GM19452 (cell line): ENCODE results near the gene C19orf44.
"Not testable (repeated sequence)": the region's sequence is repeated elsewhere in the genome, so short reads cannot be mapped to it uniquely, and the experiment has no call there.

ENCODE experiments used
- ATAC-seq: cut with Tn5 transposase; IDR thresholded peaks from one replicate; pipeline ENCODE4 v1.9.1; 2021; ENCODE audit not compliant: unreplicated experiment

The C19orf44 gene

DNA sequence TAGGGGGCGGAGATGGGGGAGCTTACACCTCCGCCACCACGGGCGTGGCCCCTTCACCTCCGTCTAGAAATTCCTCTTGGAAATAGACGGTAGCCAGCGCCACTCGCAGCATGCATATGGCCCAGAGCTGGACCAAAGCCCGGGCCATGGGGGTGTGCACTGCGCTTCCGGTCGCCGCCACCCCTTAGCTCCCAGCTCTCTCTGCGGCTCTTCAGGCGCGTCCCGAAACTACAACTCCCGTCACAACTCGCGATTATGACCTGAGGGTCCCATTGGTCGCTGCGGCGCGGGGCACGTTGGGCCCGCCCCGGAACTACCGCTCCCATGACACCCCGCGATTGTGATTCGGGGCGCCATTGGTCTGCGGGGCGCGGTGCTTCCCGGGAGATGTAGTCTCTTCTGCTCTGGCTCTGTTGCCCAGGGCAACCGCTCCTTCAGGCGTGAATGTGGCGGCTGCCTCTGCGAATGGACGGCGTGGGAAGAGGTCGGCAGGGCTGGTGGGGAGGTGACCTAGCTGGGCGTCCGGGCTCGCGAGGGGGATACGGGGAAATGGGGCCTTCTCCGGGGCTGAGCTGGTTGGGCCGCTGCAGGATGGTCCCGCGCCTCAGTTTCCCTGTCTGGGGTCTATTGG, at the start of gene C19orf44, which contains the start of gene CALR3:
TSS of gene C19orf44 (plus strand) at position 413 of the 631 bp plus-strand sequence. CDS start 4,399 bp downstream, outside the sequence.
TSS of gene CALR3 (minus strand) at position 186 of the 631 bp plus-strand sequence. CDS start at position 148, 38 bp downstream.
- ATAC-seq: peak; percentile 95

DNA sequence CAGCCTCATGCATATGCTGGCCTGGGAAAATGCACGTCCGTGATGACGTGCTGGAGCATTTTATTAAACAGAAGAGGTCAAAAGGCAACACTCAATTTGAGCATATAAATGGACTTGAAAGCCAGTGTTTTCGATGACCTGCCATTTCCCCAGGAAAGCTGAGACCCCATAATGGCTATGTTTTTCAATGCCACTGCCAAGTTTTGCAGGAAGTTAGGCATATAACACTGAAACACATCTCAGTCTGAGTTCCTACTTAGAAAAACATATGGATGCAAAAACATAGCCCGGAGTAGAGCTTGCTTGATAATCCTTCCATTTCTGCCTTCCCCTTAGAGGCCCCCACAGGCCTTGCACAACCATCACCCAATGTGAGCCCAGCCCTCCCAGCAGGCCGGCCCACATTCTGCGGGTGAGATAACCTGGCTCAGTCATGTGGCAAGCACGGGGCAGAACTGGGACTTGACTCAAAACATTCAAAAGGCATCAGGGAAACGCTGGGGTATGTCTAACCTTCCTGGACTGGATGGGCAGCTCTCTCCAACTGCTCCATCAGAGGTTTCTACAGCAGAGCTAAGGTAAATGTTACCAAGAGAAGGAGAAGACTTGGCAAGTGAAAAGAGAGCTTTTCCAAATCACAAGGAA, 49.3 kb upstream of the C19orf44 start:
- no peak for ATAC-seq

DNA sequence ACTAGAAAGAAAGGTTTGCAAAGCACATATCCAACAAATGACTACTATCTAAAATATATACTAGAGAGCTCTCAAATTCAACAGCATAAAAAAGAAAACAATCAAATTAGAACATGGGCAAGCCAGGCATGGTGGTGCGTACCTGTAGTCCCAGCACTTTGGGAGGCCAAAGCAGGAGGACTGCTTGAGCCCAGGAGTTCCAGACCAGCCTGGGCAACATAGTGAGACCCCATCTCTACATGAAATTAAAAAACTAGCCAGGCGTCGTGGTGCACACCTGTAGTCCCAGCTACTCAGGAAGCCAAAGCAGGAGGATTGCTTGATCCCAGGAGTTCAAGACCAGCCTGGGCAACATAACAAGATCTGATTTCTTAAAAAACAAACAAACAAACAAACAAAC, 47.3 kb upstream of the C19orf44 start:
- not testable (repeated sequence) for ATAC-seq

DNA sequence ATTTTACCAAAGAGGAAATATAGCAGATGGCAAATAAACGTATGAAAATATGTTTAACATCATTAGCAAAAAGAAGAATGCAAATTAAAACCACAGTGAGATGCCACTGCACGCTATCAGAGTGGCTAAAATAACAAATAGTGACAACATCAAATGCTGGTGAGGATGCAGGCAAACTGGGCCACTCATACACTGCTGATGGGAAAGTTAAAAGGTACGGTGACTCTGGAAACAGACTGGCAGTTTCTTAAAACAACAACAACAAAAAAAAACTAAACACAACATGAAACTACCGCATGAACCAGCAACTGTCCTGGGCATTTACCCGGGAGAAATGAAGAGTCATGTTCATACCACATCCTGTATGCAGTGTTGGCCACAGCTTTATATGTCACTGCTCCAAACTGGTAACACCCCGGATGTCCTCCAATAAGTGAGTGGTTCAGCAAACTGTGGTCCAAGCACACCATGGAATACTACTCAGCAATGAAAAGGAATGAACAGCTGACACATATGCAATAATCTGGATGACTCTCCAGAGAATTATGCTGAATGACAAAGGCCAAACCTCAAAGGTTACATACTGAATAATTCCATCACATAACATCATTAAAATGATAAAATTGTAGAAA, 46.7 kb upstream of the C19orf44 start:
- ATAC-seq: peak; percentile 50

DNA sequence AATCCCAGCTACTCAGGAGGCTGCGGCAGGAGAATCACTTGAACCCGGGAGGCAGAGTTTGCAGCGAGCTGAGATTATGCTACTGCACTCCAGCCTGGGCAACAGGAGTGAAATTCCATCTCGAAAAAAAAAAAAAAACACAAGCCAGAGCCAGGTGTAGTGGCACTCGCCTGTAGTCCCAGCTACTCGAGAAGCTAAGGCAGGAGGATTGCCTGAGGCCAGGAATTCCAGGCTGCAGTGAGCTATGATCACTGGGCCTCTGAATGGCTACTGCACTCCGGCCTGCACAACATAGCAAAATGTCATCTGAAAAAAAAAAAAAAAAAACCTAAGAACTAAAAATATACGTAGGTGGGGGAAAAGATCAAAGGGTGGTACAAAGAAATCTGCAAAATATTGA, 43.9 kb upstream of the C19orf44 start:
- no peak for ATAC-seq

DNA sequence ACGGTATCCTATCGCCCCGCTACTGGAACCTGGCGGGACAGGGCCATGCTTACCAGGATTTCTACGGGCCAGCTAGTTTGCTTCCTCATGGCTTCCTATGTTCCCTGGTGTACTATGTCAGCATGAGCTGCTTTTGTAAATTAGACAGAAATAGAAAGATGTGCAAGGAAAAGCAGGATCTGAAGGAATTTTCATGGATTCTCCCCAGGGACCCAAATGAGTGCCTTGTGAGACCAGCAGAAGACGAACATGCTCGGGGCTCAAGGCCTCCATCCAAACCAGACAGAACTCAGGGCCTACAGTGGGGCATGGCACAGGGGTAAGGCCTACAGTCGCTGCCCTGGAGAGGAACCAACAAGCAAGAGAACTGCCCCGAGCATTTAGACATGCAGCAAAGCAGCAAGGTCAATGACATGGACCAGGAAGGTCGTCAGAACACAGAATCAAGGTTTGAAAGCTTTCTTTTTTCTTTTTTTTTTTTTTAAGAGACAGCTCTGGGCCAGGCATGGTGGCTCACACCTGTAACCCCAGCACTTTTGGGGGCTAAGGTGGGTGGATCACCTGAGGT, 41.8 kb upstream of the C19orf44 start:
- no peak for ATAC-seq

DNA sequence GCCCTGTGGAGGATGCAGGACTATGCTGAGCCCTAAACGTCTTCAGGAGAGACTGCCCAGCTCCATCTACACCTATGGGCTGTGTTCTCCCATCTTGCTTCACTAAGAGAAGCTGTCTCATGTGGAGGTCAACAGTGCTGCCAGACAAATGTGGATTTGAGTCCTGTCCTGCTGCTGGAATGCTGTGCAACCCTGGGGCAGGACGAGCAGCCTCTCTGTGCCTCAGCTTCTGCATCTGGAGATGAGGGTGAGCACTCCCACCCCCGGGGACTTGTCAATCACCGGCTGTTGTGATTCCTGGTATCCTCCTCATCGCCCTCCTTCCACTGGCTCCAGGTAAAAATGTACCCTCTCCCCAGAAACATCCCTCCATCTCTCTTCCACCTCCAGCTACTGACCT, 40.7 kb upstream of the C19orf44 start:
- ATAC-seq: no peak

DNA sequence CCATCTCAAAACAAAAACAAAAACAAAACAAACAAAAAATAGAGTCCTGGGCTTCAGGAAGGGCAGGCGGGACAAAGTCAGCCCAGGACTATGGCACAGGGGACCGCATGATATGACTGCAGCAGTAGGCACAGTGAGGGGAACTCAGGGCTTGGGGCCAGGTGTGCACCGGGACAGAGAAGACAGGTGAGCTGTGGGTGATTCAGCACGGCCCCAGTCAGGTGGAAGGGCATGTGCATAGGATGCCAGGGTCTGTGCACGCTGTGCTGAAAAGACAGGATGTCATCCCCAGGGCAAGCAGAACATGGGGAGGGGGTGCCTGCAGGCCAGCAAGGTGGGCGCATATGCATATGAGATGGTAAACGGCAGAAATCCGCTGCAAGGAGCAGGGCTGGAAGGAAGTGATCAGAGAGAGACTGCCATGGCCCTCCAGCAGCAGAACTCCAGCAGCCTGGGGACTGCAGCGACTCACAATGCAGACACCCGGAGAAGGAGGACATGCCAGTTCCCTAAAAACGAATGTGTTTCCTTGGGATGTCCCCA, 39.5 kb upstream of the C19orf44 start:
- no peak for ATAC-seq

DNA sequence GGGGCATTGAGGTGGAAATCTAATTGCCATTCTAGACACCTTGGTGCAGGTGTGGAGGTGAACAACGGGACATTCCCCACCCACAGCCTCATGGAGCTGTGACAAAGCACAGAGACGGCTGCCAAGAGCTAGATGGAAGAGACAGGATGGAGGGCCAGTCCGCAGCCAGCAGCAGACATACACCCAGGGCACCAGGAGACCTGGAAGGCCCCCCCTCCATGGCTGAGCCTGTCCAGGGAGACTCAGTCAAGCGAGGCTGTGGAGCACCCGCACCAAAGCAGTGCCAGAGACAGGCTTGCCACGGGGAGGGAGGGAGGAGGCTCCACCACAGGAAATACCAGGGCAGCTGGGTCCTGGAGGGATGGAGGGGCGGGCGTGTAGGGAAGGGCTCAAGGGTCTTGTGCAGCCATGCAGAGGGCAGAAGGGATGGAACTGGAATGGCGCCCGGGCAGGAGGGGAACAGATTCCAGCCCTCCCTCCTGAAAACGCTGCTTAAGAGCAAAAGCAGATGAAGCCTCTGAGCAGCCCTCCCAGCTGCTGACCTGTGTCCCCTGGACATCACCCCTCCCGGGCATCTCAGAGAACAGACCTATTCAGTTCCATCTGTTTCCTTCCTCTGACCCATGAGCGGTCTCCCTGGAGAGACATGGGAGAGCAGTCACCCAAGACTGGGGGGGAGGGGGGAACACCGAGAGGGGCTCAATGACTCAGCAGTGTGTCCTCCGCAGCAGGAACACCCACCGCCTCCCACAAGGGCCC, 38.8 kb upstream of the C19orf44 start:
- ATAC-seq: no peak

DNA sequence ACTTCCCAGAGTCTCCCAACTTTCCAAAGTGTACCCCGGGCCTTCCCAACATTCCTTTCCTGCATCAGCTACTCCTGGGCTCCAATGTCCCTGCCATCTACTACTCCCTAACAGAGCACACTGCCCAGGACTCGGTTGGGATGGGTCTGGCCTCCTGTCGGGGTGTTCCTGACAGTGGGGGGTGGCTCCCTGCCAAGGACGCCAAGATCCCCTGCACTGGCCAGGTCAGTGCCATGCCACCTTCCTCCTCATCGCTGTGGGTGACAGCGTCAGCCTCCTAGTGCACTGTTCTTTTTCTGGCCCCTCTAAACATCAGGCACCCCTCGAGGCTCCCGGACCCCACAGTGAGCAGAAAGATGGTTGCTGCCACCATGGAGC, 38.3 kb upstream of the C19orf44 start:
- ATAC-seq: no peak

DNA sequence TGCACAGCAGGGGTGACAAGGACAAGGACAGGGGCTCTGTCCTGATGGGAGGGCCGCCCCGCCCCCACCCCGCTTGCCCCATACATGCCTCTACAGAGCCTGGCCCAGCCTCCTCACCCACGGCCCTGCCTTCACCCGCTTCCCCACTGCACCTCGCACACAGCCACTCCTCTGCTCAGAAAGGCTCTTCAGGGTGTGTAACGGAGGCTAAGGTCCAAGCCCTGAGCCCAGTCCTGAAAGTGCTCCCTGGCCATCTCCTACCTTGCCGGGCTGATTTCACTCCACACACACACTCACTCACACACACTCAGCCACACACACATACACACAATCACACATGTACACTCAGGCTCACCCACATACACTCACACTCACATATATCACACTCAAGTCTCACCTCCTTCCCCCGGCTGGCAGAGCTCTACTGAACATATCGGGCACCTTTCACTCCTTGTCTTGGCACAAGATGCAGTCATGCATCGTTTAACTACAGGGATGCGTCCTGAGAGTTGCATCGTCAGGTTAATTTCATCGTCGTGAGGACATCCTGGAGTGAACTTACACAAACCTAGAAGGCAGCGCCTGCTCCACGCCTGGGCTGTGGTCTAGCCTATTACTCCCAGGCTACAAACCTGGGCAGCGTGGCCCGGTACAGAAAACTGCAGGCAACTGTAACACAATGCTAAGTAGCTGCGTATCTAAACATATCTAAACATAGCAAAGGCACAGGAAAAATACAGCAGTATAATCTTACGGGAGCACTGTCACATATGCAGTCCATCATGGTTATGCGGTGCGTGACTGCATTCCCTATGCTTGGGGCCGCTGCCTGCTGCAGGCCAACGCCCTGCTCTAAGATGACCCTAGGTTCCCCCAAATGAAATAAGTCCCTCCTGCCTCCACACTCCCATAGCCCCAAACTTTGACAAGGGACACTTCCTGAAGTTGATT, 37.5 kb upstream of the C19orf44 start:
- ATAC-seq: no peak

DNA sequence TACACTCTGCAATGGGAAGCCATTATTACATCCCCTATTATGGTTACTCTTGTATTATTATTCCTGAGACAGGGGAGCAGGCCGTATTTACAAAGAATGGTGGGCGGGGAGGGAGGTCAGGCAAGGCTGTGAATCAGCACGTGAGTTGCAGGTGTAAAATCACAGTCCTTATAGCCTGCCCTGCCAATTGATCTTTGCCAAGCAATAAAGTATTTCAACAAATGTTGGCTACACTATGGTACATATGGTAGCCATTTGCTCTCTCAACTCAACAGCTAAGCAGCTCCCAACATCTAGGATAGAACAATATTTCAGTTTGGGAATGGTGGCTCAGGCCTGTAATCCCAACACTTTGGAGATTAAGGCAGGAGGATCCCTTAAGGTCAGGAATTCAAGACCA, 36.5 kb upstream of the C19orf44 start:
- ATAC-seq: no peak

DNA sequence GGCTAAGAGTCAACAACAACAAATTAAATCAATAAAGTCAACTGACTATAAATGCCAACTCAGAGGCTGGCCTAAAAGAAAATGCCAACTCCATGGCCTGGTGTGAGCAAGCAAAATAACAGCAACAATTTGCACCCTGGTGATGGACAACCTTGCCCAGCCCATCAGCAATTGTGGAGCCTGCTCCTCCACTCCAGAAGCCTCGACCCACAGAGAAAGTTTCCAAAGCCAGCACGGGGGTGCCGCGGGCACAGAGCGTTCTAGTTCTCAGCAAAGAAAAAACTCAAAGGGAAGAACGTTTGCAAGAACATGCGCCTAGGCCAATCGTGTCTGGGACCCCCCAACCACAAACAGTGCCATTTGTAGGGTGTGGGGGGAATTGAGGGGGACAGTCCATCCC, 35.7 kb upstream of the C19orf44 start:
- no peak for ATAC-seq

DNA sequence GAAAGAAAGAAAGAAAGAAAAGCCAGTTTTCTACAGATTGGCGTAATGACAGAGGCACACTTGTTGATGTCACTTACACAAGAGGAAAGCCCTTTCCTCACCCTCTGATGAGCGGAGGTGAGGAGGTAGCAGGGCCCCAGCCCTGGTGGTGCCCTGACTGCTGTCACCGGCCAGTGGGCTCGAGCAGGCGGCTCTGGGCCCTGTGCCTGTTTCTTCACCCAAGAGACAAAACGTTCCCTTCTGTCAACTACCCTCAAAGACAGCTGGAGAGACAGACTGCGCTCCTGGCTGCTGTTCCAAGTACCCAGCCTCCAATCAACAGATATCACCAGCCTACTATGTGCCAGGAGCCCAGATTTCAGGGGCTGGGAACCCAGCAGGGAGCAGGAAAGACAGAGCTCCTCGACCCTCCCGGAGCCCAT, 34.6 kb upstream of the C19orf44 start:
- no peak for ATAC-seq

DNA sequence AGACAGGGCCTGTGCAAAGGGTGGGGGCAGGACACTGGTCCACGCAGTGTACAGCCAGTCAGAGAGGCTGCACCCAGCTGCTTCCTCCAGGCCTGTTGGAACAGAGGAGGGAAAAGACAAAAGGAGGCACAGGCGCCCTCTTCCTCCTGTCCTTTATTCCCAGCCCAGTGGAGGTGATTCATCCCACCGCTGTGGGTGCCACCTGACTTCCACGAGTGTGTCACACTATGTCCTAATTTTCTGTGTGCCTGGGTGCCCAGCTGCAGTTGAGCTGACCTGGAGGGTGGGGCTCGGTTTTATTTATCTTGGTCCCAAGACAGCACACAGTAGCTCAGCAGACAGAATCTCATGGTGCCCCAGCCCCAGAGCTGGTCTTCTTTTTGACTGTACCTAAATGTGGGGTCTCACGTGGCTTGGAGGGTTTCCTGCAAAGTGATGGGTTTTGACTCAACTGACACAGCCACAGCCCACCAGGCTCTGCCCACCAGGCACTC, 33.4 kb upstream of the C19orf44 start:
- no peak for ATAC-seq

DNA sequence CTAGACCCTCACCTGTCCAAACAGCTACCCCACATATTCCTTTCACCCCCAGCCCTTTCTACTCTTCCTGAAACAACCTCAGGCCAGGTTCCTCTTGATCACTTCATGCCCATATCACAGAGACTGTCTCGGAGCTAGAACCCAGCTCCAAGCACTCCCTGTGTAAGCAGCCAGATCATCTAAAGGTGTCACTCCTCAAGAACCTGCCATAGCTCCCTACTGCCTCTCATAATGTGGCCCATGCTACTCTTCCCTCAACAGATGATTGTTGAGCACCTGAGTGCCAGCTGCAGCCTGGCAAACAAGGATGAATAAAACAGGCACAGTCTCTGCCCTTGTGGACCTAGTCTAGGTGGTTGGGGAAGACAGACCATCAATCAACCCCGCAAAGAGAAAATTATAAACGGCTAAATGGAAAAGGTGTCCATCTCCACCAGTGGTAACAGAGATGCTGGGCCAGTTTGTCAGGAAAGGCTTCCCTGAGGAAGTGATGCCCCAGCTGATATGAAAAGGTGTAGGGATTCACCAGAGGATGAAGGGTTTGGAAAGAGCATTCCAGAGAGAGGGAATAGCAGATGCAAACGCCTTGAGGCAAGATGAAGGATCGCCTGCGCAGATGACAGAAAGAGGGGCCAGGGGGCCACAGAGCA, 32.7 kb upstream of the C19orf44 start:
- no peak for ATAC-seq

DNA sequence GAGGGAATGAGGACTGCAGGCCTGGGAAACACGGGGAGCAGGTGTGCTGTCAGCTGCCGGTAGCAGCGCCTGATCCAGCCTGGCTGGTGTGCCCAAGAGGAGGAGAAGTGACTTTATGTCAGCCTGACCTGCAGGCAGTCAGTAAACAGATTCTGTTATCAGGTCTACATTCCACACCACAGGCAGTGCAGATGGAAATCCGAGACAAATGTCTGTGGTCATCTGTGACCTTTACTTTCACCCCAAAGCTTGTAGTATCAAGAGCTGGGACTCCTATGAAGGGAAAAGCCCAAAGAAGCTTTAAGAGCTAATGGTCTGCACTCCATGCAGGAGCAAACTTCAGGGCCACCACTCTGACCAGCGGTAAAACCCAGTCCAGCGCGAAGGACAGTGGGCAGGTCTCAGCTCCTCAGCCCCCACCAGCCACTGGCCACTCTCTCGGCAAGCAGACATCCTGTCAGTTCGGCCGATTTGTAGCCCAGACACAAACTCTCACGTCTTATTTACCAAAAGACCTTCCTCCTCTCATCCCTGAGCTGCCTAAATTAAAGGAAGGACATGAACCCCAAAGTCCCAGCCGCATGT, 32.1 kb upstream of the C19orf44 start:
- ATAC-seq: no peak

DNA sequence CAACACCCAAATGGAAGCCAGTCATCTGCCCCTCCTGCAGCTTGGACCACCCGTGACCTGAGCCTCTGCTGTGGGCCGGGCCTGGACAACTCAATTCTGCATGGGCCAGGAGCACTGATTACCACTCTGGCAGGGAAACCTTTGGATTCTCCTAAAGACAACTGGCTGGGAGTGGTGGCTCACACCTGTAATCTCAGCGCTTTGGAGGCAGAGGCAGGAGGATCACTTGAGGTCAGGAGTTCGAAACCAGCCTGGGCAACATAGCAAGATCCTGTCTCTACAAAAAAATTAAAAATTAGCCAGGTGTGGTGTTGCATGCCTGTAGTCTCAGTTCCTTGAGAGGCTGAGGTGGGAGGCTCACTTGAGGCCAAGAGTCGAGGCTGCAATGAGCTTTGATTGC, 31.0 kb upstream of the C19orf44 start:
- ATAC-seq: no peak
